NB4 (cell line): Measurements from ENCODE around the gene SPRR2E.
"Not testable (repeated sequence)": the region's sequence is repeated elsewhere in the genome, so short reads cannot be mapped to it uniquely, and the experiment has no call there.

Experiments used
- DNase-seq: peaks from one replicate; pipeline ENCODE4 v3.0.0; 2010; ENCODE audit warnings: low read depth
- H3K4me3 ChIP-seq: one replicate; pipeline ENCODE4 v1.5.1; 2011; ENCODE audit warnings: mild to moderate bottlenecking, low read depth, low read length, moderate library complexity
- CTCF ChIP-seq: IDR thresholded peaks from one replicate; pipeline ENCODE4 v1.5.1; 2012; ENCODE audit warnings: low read depth, low read length
- MYC ChIP-seq: IDR thresholded peaks from 2 replicates; pipeline ENCODE4 v1.6.1; 2011; ENCODE audit warnings: low read depth, low read length
- POLR2A ChIP-seq: IDR thresholded peaks from 2 replicates; pipeline ENCODE4 v1.6.1; 2011; ENCODE audit warnings: mild to moderate bottlenecking; ENCODE audit not compliant: insufficient read length; ENCODE audit errors: extremely low read depth
- TF ChIP-seq, protein P1 (sequence below): IDR thresholded peaks from 2 replicates; pipeline ENCODE4 v1.6.1; 2011; ENCODE audit warnings: low read depth, low read length

Gene SPRR2E

GRCh38 chr1:153058154-153058553, 36.2 kb downstream of the SPRR2E start:
- H3K4me3 ChIP-seq: no peak overlapping the region
- TF ChIP-seq CTCF: no peak
- no peak for DNase-seq

GRCh38 chr1:153057375-153057774, 37.0 kb downstream of the SPRR2E start, which contains the start of gene SPRR2A:
TSS of gene SPRR2A (minus strand) at chr1:153057512. CDS start at chr1:153056735, 777 bp downstream.
- DNase-seq: no peak
- TF ChIP-seq POLR2A (no peak), CTCF (no peak), MYC (no peak)
- no peak within 1 kb of the TSS for H3K4me3 ChIP-seq

GRCh38 chr1:153056111-153056510, 38.2 kb downstream of the SPRR2E start:
- H3K4me3 ChIP-seq, DNase-seq: not testable (repeated sequence)

- no peak overlapping the region for H3K4me3 ChIP-seq
- TF ChIP-seq, protein P1, sequence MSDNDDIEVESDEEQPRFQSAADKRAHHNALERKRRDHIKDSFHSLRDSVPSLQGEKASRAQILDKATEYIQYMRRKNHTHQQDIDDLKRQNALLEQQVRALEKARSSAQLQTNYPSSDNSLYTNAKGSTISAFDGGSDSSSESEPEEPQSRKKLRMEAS: no peak
- TF ChIP-seq CTCF (no peak), MYC (no peak), POLR2A (no peak)
These were observed 45.1 kb downstream of the SPRR2E start for GRCh38 chr1:153049211-153049610.

More at GRCh38 chr1:153049211-153049610, 45.1 kb downstream of the SPRR2E start:
- DNase-seq: no peak
